ENCODE results near the gene TAGAP. TPM values are rescaled to one million over a fixed set of nuclear protein-coding genes. Genes with fewer than 3 reads are reported as not detected.

The TAGAP gene
- total RNA-seq, 1 experiment from 2014 or later, result 0.30 TPM

- ChIA-PET RAD21 (ENCODE audit: low non-redundant PET in 1 of 2, low total read pairs in 2 of 2, uncharacterized antibody in 2 of 2, unreplicated experiment in 2 of 2) (no interaction called here), CTCF (no interaction called here), POLR2A (no interaction called here)
- Histone ChIP-seq H3K4me3 (replicated peaks in 1 of 2; ENCODE audit: low read depth in 1 of 2, low read length in 2 of 2) (no peak overlapping the region), H3K27ac (ENCODE audit: low read depth, low read length) (no peak overlapping the region), H3K79me2 (ENCODE audit: insufficient read depth, low read length) (no peaks in the 10 kb centered on the region), H3K4me2 (ENCODE audit: low read length) (no peak overlapping the region), H3K27me3 (ENCODE audit: insufficient read depth, low read length) (peaks cover 5% of the 10 kb centered on the region; the same call in 1 of the 2 replicates), H4K20me1 (ENCODE audit: insufficient read depth) (no peaks in the 10 kb centered on the region), H2AFZ (ENCODE audit: low read depth, low read length, poor library complexity, severe bottlenecking) (no peak overlapping the region), H3K4me1 (ENCODE audit: control insufficient read depth in 1 of 2, insufficient read depth in 2 of 2, low read length in 2 of 2) (no peaks in the 10 kb centered on the region), H3K9me3 (ENCODE audit: control insufficient read depth in 1 of 2, insufficient read depth in 1 of 2, low read depth in 1 of 2, low read length in 2 of 2) (no peaks in the 10 kb centered on the region), H3K9me2 (ENCODE audit: insufficient read depth) (no peaks in the 10 kb centered on the region), H3K36me3 (ENCODE audit: control insufficient read depth in 1 of 2, insufficient read depth in 2 of 2, low read length in 2 of 2) (no peaks in the 10 kb centered on the region), H3K9ac (ENCODE audit: low read length) (no peak overlapping the region)
- ATAC-seq, result no peak
- TF ChIP-seq EGR1 (IDR thresholded peaks at IDR 0.05; ENCODE audit: low read depth), result no peak
- no peak for TF ChIP-seq TCF7L2 (IDR thresholded peaks at IDR 0.05; ENCODE audit: borderline replicate concordance, extremely low read depth, insufficient read depth, insufficient read length)
- no peak for DNase-seq (ENCODE audit: low read depth, low spot score)
- intact Hi-C loops (cut with micrococcal nuclease), result no loop called here
- BruUV-seq (replicated peaks), result no TSS peak
These were observed 18.2 kb upstream of the TAGAP start for GRCh38 chr6:159062976-159063375.

GRCh38 chr6:159062564-159062945 is 17.8 kb upstream of the TAGAP start:
- H3K9ac ChIP-seq (ENCODE audit: low read length), result no peak overlapping the region
- no peak overlapping the region for H3K4me3 ChIP-seq (replicated peaks in 1 of 2; ENCODE audit: low read depth in 1 of 2, low read length in 2 of 2)
- TF ChIP-seq POLR2A (IDR thresholded peaks at IDR 0.05; ENCODE audit: borderline replicate concordance, extremely low read depth, insufficient read depth, insufficient read length) (no peak), MAX (IDR thresholded peaks at IDR 0.05) (no peak), JUND (IDR thresholded peaks at IDR 0.05) (no peak), CTCF (IDR thresholded peaks at IDR 0.05 in 2 of 3, conservative IDR thresholded peaks at IDR 0.05 in 1 of 3; ENCODE audit: borderline replicate concordance in 1 of 3, insufficient read depth in 1 of 3, low read depth in 2 of 3, low read length in 2 of 3) (no peak), ELF1 (IDR thresholded peaks at IDR 0.05; ENCODE audit: borderline replicate concordance, low read depth) (no peak)
- CTCF ChIA-PET, result no interaction called here
- H3K27ac ChIP-seq (ENCODE audit: low read depth, low read length), result no peak overlapping the region
- H3K79me2 ChIP-seq (ENCODE audit: insufficient read depth, low read length), result no peaks in the 10 kb centered on the region
- ATAC-seq (no peak), DNase-seq (ENCODE audit: low read depth, low spot score) (no peak)
- H4K20me1 ChIP-seq (ENCODE audit: insufficient read depth), result no peaks in the 10 kb centered on the region
- no peaks in the 10 kb centered on the region for H3K4me1 ChIP-seq (ENCODE audit: control insufficient read depth in 1 of 2, insufficient read depth in 2 of 2, low read length in 2 of 2)
- RAD21 ChIA-PET (ENCODE audit: low non-redundant PET in 1 of 2, low total read pairs in 2 of 2, uncharacterized antibody in 2 of 2, unreplicated experiment in 2 of 2), result no interaction called here
- no peak overlapping the region for H2AFZ ChIP-seq (ENCODE audit: low read depth, low read length, poor library complexity, severe bottlenecking)
- POLR2A ChIA-PET, result no interaction called here
- H3K36me3 ChIP-seq (ENCODE audit: control insufficient read depth in 1 of 2, insufficient read depth in 2 of 2, low read length in 2 of 2), result no peaks in the 10 kb centered on the region
- no peaks in the 10 kb centered on the region for H3K9me3 ChIP-seq (ENCODE audit: control insufficient read depth in 1 of 2, insufficient read depth in 1 of 2, low read depth in 1 of 2, low read length in 2 of 2)
- intact Hi-C loops (cut with micrococcal nuclease), result no loop called here
- H3K9me2 ChIP-seq (ENCODE audit: insufficient read depth), result no peaks in the 10 kb centered on the region
- peaks cover 5% of the 10 kb centered on the region; the same call in 1 of the 2 replicates for H3K27me3 ChIP-seq (ENCODE audit: insufficient read depth, low read length)
- no peak overlapping the region for H3K4me2 ChIP-seq (ENCODE audit: low read length)
- no TSS peak for BruUV-seq (replicated peaks)

Measured in HCT116 (cell line).